Natural killer cell (primary cell): ENCODE measurements around the gene PLEKHB2. TPM values are rescaled to one million over a fixed set of nuclear protein-coding genes. Genes with fewer than 3 reads are reported as not detected.
A peak's percentile ranks its signal among the peaks of the same experiment; 100 is the strongest.

Source experiments
- ATAC-seq, 3 donors: fragments of 150-1000 bp in 2 of 3; fragments of 200-7000 bp in 1 of 3; cut with Tn5 transposase; 1 replicate in 1 of 3; 2 replicates in 2 of 3; pipeline ENCODE4 v1.10.0; 2021; ENCODE audit warnings: mild to moderate bottlenecking in 2 of 3, moderate library complexity in 2 of 3
- DNase-seq, 2 donors: peaks; one replicate each; pipeline versions ENCODE4 v3.0.0 to v3.0.0-alpha.2; 2013 to 2021; ENCODE audit warnings: mixed read lengths in 1 of 2
- H3K27ac ChIP-seq: one replicate; pipeline ENCODE4 v1.5.1; 2013; ENCODE audit warnings: mild to moderate bottlenecking, low read length
- H3K27me3 ChIP-seq: one replicate; pipeline ENCODE4 v1.6.1; 2013; ENCODE audit warnings: low read length; ENCODE audit not compliant: control insufficient read depth, insufficient read depth
- H3K36me3 ChIP-seq: one replicate; pipeline ENCODE4 v1.6.1; 2013; ENCODE audit warnings: low read length; ENCODE audit not compliant: control insufficient read depth, insufficient read depth
- H3K4me1 ChIP-seq: one replicate; pipeline ENCODE4 v1.6.1; 2013; ENCODE audit warnings: low read length; ENCODE audit not compliant: control insufficient read depth, insufficient read depth
- H3K4me3 ChIP-seq: one replicate; pipeline ENCODE4 v1.5.1; 2013; ENCODE audit warnings: low read length
- H3K9me3 ChIP-seq: one replicate; pipeline ENCODE4 v1.6.1; 2013; ENCODE audit warnings: low read length; ENCODE audit not compliant: control insufficient read depth, insufficient read depth
- H3K27ac Mint-ChIP-seq, 2 donors: one replicate each; pipeline ENCODE4 v1.8.0; 2022; ENCODE audit warnings: mild to moderate bottlenecking in 2 of 2, mixed read lengths in 2 of 2, moderate library complexity in 1 of 2
- H3K27me3 Mint-ChIP-seq, 2 donors: one replicate each; pipeline ENCODE4 v1.8.0; 2022; ENCODE audit warnings: low read depth in 2 of 2, mixed read lengths in 2 of 2
- H3K36me3 Mint-ChIP-seq: one replicate; pipeline ENCODE4 v1.8.0; 2022; ENCODE audit warnings: mixed read lengths
- H3K4me1 Mint-ChIP-seq, 2 donors: one replicate each; pipeline ENCODE4 v1.8.0; 2022; ENCODE audit warnings: mixed read lengths in 2 of 2
- H3K4me3 Mint-ChIP-seq: one replicate; pipeline ENCODE4 v1.8.0; 2022; ENCODE audit warnings: mild to moderate bottlenecking, moderate library complexity, mixed read lengths
- H3K9me3 Mint-ChIP-seq, 2 donors: one replicate each; pipeline ENCODE4 v1.8.0; 2022; ENCODE audit warnings: mixed read lengths in 2 of 2
- WGBS: methylation state at CpG from one replicate; pipeline ENCODE4 v1.1.7; 2013; ENCODE audit warnings: missing lambda C conversion rate; ENCODE audit not compliant: insufficient coverage; 5-methylcytosine and 5-hydroxymethylcytosine counted together
- intact Hi-C: fragments of 100-400 bp; cut with micrococcal nuclease; formaldehyde crosslinking; loops from one replicate; pipeline ENCODE4 v1.14.2; 2022
- total RNA-seq, 4 donors: library from RNA; stranded (reverse); fragments of 120-200 nt in 1 of 4; gene quantifications; one replicate each; pipeline versions ENCODE4 v1.2.3 to v1.2.4, GENCODE V29; 2013 to 2022
- TF ChIP-seq, protein P1 (sequence below): fragments of 200-600 bp; IDR thresholded peaks from one replicate; pipeline ENCODE4 v1.8.0; 2022; ENCODE audit warnings: antibody characterized with exemption

The PLEKHB2 gene
- total RNA-seq, 3 donors from 2014 or later (not counting 1 experiment from before 2014, with no cell fraction given): 75.6 to 78.7 (median 77.4) TPM

GRCh38 chr2:131130298-131130596 is 25.1 kb downstream of the PLEKHB2 start:
- Mint-ChIP-seq H3K4me1 (peaks cover 9 to 11% of the 10 kb centered on the region in 2 donors), H3K36me3 (peaks cover 20% of the 10 kb centered on the region), H3K27ac (no peak overlapping the region), H3K4me3 (no peak overlapping the region), H3K27me3 (no peaks in the 10 kb centered on the region), H3K9me3 (no peaks in the 10 kb centered on the region)
- Histone ChIP-seq H3K4me3 (no peak overlapping the region), H3K4me1 (peaks cover 8% of the 10 kb centered on the region), H3K9me3 (no peaks in the 10 kb centered on the region), H3K27me3 (no peaks in the 10 kb centered on the region), H3K36me3 (peaks cover 54% of the 10 kb centered on the region), H3K27ac (no peak overlapping the region)
- intact Hi-C loops: no loop called here
- 100% methylated on average over 1 of the region's 2 CpGs for WGBS
- ATAC-seq: no peak
- no peak for DNase-seq
- TF ChIP-seq, protein P1, sequence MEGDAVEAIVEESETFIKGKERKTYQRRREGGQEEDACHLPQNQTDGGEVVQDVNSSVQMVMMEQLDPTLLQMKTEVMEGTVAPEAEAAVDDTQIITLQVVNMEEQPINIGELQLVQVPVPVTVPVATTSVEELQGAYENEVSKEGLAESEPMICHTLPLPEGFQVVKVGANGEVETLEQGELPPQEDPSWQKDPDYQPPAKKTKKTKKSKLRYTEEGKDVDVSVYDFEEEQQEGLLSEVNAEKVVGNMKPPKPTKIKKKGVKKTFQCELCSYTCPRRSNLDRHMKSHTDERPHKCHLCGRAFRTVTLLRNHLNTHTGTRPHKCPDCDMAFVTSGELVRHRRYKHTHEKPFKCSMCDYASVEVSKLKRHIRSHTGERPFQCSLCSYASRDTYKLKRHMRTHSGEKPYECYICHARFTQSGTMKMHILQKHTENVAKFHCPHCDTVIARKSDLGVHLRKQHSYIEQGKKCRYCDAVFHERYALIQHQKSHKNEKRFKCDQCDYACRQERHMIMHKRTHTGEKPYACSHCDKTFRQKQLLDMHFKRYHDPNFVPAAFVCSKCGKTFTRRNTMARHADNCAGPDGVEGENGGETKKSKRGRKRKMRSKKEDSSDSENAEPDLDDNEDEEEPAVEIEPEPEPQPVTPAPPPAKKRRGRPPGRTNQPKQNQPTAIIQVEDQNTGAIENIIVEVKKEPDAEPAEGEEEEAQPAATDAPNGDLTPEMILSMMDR: no peak

DNA sequence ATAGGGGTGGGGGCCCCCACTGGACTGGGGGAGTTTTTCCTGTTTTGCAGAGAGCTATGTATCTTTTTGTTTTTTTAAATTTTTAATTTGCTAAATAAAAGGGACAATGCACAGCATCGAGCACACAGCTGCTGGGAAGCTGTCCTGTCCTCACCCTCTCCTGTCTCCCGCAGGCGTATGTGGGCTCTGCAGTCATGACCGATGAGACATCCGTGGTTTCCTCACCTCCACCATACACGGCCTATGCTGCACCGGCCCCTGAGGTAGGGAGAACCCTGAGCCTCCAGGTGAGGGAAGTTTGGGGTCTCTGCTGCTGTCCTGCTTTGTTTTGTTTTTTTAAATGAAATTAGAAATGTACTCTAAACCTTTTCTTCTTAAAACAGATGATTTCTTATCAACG is 27.6 kb downstream of the PLEKHB2 start:
- Histone ChIP-seq H3K4me3 (no peak overlapping the region), H3K4me1 (peaks cover 8% of the 10 kb centered on the region), H3K9me3 (no peaks in the 10 kb centered on the region), H3K27me3 (no peaks in the 10 kb centered on the region), H3K36me3 (peaks cover 38% of the 10 kb centered on the region), H3K27ac (no peak overlapping the region)
- ATAC-seq (peak; percentile 64 to 90 (median 75)), DNase-seq (peak in 1 of 2 donors; percentile 26)
- Mint-ChIP-seq H3K27ac (peak overlapping the region in 1 of 2 donors; percentile 50), H3K4me3 (peak overlapping the region; percentile 37), H3K27me3 (no peaks in the 10 kb centered on the region), H3K36me3 (peaks cover 10% of the 10 kb centered on the region), H3K9me3 (no peaks in the 10 kb centered on the region), H3K4me1 (peaks cover 9 to 18% of the 10 kb centered on the region in 2 donors)
- TF ChIP-seq, protein P1: no peak
- intact Hi-C loops: no loop called here
- 34% methylated on average over 3 of the region's 8 CpGs for WGBS

DNA sequence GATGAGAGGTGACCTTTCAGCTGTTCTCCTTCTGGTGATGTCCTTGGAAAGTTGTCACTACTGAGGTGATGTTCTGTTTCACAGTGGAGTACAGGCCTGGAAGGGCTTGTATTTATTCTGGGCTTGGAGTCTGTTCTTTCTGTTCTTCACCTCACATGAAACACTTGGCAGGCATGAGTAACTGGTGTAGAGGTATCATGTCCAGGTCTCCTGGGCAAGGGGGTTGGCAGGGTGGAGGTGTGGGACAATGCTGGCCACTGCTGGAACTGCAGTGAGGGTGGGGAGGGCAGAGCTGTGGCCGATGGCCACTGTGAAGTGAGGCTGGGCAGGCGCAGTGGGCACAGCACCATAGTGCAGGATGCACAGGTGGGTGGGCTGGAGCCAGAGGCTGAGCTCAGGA is 35.4 kb downstream of the PLEKHB2 start:
- Mint-ChIP-seq H3K4me1 (peaks cover 10 to 31% of the 10 kb centered on the region in 2 donors), H3K27ac (peak overlapping the region in 1 of 2 donors; percentile 41), H3K9me3 (no peaks in the 10 kb centered on the region), H3K36me3 (peaks cover 19% of the 10 kb centered on the region), H3K27me3 (no peaks in the 10 kb centered on the region), H3K4me3 (no peak overlapping the region)
- no peak overlapping the region for H3K27ac ChIP-seq
- H3K9me3 ChIP-seq: no peaks in the 10 kb centered on the region
- DNase-seq: no peak
- H3K36me3 ChIP-seq: peaks cover 42% of the 10 kb centered on the region
- H3K4me3 ChIP-seq: no peak overlapping the region
- TF ChIP-seq, protein P1: no peak
- no peaks in the 10 kb centered on the region for H3K4me1 ChIP-seq
- ATAC-seq: no peak
- intact Hi-C loops: no loop called here
- 97% methylated on average over 2 of the region's 2 CpGs for WGBS
- H3K27me3 ChIP-seq: no peaks in the 10 kb centered on the region

DNA sequence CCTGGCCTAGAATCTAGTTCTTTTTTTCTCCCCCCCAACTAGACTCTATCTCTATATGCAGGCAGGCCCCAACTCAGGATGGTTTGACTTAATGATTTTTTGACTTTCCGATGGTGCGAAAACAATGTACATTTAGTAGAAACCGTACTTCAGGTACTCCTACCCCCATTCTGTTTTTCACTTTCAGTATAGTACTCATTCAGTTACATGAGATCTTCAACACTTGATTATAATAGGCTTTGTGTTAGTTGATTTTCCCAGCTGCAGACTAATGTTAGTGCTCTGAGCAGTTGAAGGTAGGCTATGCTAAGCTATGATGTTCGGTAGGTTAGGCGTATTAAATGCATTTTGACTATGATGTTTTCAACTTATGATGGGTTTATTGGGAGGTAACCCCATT is 37.7 kb downstream of the PLEKHB2 start:
- Mint-ChIP-seq H3K9me3 (no peaks in the 10 kb centered on the region), H3K4me3 (no peak overlapping the region), H3K4me1 (peaks cover 10 to 24% of the 10 kb centered on the region in 2 donors), H3K27me3 (no peaks in the 10 kb centered on the region), H3K27ac (no peak overlapping the region), H3K36me3 (peaks cover 19% of the 10 kb centered on the region)
- no peaks in the 10 kb centered on the region for H3K4me1 ChIP-seq
- no peak for DNase-seq
- TF ChIP-seq, protein P1: no peak
- WGBS: 93% methylated on average over 4 of the region's 5 CpGs
- H3K36me3 ChIP-seq: peaks cover 54% of the 10 kb centered on the region
- H3K4me3 ChIP-seq: no peak overlapping the region
- no peak for ATAC-seq
- intact Hi-C loops: no loop called here
- H3K27ac ChIP-seq: no peak overlapping the region
- H3K27me3 ChIP-seq: no peaks in the 10 kb centered on the region
- no peaks in the 10 kb centered on the region for H3K9me3 ChIP-seq
